ENCODE results near the gene SMAD6. TPM values are rescaled to one million over a fixed set of nuclear protein-coding genes. Genes with fewer than 3 reads are reported as not detected.

The SMAD6 gene
- total and polyA plus RNA-seq, 10 of the 15 experiments (the other 5 are each of a cell fraction or from before 2014, with no cell fraction given): under 0.01 to 0.10 (median 0.03) TPM; not detected in 7

DNA sequence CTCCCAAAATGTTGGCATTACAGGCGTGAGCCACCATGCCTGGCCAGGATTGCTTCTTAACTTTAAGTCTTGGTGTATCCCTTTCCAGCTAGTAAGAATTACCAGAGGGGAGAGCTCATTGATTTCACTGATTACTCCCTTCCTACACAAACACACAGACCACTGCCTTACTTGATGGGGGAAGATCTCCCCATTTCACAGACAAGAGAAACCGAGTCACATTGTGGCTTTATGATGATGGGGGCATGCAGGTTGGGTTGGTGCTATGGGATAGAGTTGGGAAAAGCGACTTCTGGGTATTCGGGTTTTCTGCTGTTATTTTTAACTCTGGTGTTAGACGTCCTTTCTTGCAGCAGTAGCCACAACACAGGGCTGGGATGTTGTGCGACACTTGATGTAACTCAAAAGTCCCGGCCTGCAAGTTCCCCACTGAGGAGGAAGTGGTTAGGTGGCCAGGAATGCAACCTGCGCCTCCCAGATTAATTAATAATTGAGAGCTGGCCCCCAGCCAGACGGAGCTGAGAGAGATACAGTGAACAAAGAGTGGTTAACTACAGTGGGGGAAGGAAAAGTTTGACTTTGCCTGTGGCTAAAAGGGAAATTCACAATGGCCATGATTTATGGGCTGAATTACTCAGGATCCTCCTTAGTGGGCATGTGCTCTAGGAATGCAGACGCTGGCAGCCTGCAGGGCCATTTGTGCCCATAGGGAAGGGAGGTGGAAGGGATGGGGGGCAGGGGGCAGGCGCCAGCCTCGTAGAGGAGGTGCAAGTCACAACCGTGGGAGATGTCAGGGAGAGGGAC, 63.6 kb downstream of the SMAD6 start:
- SMC1A ChIA-PET (ENCODE audit: uncharacterized antibody, unreplicated experiment): interaction anchor here (0.8 to 0.9 kb wide), 2 partner anchors 66 to 267 kb away, joined by 3 read pairs; no protein-coding TSS in a partner anchor
- intact Hi-C loops (cut with micrococcal nuclease; ENCODE audit: unreplicated experiment): loop anchor here (5.0 kb wide), 1 partner anchor 53 kb away; no protein-coding TSS in a partner anchor
- no TSS peak for BruUV-seq (replicated peaks)
- H3K9ac ChIP-seq (ENCODE audit: control insufficient read depth, insufficient read depth, low read length): no peak overlapping the region; the same call in 1 of the 2 replicates
- peaks cover 0 to 3% of the 10 kb centered on the region in 2 experiments; a peak in 1 of 4 replicates for H3K27me3 ChIP-seq (replicated peaks in 1 of 2; ENCODE audit: control insufficient read depth in 2 of 2, insufficient read depth in 2 of 2, low read length in 1 of 2)
- no peaks in the 10 kb centered on the region for H3K9me3 ChIP-seq (replicated peaks; ENCODE audit: control insufficient read depth, insufficient read depth, low read length)
- no peaks in the 10 kb centered on the region for H3K79me2 ChIP-seq (ENCODE audit: control insufficient read depth, insufficient read depth, low read length)
- H3K36me3 ChIP-seq (ENCODE audit: control insufficient read depth in 2 of 2, insufficient read depth in 2 of 2, low read length in 1 of 2): no peaks in the 10 kb centered on the region
- 14% methylated on average over 13 of the region's 13 CpGs for WGBS (ENCODE audit: insufficient coverage, insufficient replicate concordance, low lambda C conversion rate, missing lambda C conversion rate)
- DNase-seq (ENCODE audit: low read depth, low spot score): peak; percentile 69
- RAD21 ChIA-PET (ENCODE audit: unreplicated experiment): no interaction called here
- CTCF ChIA-PET: interaction anchor here (0.6 kb wide), 1 partner anchor 9 kb away, joined by 3 read pairs; no protein-coding TSS in a partner anchor
- peak; percentile 18 for FAIRE-seq
- no peak overlapping the region for H3K4me3 ChIP-seq
- peak overlapping the region; percentile 36 for H3K4me2 ChIP-seq (ENCODE audit: control insufficient read depth, insufficient read depth)
- ATAC-seq: peak; percentile 94
- POLR2A ChIA-PET: interaction anchor here (0.6 kb wide), 2 partner anchors 36 to 335 kb away, joined by 3 read pairs; no protein-coding TSS in a partner anchor
- H2AFZ ChIP-seq (ENCODE audit: control insufficient read depth, low read depth, low read length): no peak overlapping the region
- no peaks in the 10 kb centered on the region for H4K20me1 ChIP-seq (ENCODE audit: control insufficient read depth, insufficient read depth)
- in situ Hi-C loops (cut with MboI): loop anchor here (25.0 kb wide), 1 partner anchor 153 kb away; no protein-coding TSS in a partner anchor
- peaks cover 9% of the 10 kb centered on the region for H3K4me1 ChIP-seq (ENCODE audit: control insufficient read depth, insufficient read depth, low read length)
- no peak overlapping the region for H3K27ac ChIP-seq (ENCODE audit: control insufficient read depth, insufficient read depth)
- TF ChIP-seq RELA (IDR thresholded peaks at IDR 0.05; ENCODE audit: borderline replicate concordance, partially characterized antibody) (peak; percentile 7), EED (IDR thresholded peaks at IDR 0.05; ENCODE audit: low read depth) (peak; percentile 42; the same call in 1 of the 2 replicates), MTA2 (IDR thresholded peaks at IDR 0.05; ENCODE audit: low read depth) (peak; percentile 95), DPF2 (IDR thresholded peaks at IDR 0.05) (peak; percentile 83; the same call in 1 of the 2 replicates), ETV6 (conservative IDR thresholded peaks at IDR 0.05 in 1 of 2, IDR thresholded peaks at IDR 0.05 in 1 of 2; ENCODE audit: borderline replicate concordance in 1 of 2, low read depth in 1 of 2) (peak in 1 of 2 experiments; percentile 36; a peak in 1 of 4 replicates), BHLHE40 (IDR thresholded peaks at IDR 0.05; ENCODE audit: borderline replicate concordance in 1 of 2, low read depth in 2 of 2, low read length in 1 of 2) (peak; percentile 62 to 64), MYC (IDR thresholded peaks at IDR 0.05; ENCODE audit: insufficient read depth, insufficient read length, insufficient replicate concordance, low read length, severe bottlenecking) (no peak), NBN (IDR thresholded peaks at IDR 0.05) (no peak; the same call in 1 of the 2 replicates), IKZF2 (IDR thresholded peaks at IDR 0.05) (peak; percentile 97 to 98), IKZF1 (conservative IDR thresholded peaks at IDR 0.05) (peak; percentile 96), SUPT20H (IDR thresholded peaks at IDR 0.05; ENCODE audit: borderline replicate concordance, control insufficient read depth, low read depth, low read length) (no peak), RBBP5 (conservative IDR thresholded peaks at IDR 0.05) (no peak), ZNF217 (IDR thresholded peaks at IDR 0.05) (0 out of 2 replicates have a peak, but pooled peaks have one; percentile 42), BMI1 (IDR thresholded peaks at IDR 0.05; ENCODE audit: borderline replicate concordance) (0 out of 2 replicates have a peak, but pooled peaks have one; percentile 51), JUND (IDR thresholded peaks at IDR 0.05; ENCODE audit: low read depth, low read length) (no peak), EP300 (IDR thresholded peaks at IDR 0.05; ENCODE audit: borderline replicate concordance in 1 of 2, control insufficient read depth in 1 of 2, low read depth in 2 of 2, low read length in 2 of 2) (peak; percentile 72 to 78; a peak in 3 of 4 replicates), ZNF24 (IDR thresholded peaks at IDR 0.05) (0 out of 2 replicates have a peak, but pooled peaks have one; percentile 40), NR2F1 (conservative IDR thresholded peaks at IDR 0.05) (peak; percentile 59), SMAD1 (IDR thresholded peaks at IDR 0.05; ENCODE audit: low read depth, partially characterized antibody) (peak; percentile 98), PML (IDR thresholded peaks at IDR 0.05; ENCODE audit: low read length) (no peak), PAX5 (IDR thresholded peaks at IDR 0.05; ENCODE audit: borderline replicate concordance, low read depth, low read length) (0 out of 2 replicates have a peak, but pooled peaks have one; percentile 12)
- TF ChIP-seq, protein P1, sequence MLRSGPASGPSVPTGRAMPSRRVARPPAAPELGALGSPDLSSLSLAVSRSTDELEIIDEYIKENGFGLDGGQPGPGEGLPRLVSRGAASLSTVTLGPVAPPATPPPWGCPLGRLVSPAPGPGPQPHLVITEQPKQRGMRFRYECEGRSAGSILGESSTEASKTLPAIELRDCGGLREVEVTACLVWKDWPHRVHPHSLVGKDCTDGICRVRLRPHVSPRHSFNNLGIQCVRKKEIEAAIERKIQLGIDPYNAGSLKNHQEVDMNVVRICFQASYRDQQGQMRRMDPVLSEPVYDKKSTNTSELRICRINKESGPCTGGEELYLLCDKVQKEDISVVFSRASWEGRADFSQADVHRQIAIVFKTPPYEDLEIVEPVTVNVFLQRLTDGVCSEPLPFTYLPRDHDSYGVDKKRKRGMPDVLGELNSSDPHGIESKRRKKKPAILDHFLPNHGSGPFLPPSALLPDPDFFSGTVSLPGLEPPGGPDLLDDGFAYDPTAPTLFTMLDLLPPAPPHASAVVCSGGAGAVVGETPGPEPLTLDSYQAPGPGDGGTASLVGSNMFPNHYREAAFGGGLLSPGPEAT (IDR thresholded peaks at IDR 0.05; ENCODE audit: low read depth): peak; percentile 97

All from GM12878 (cell line).